ENCODE results near the gene TDRD12.
"Not testable (repeated sequence)": the region's sequence is repeated elsewhere in the genome, so short reads cannot be mapped to it uniquely, and the experiment has no call there.

TDRD12 gene

DNA sequence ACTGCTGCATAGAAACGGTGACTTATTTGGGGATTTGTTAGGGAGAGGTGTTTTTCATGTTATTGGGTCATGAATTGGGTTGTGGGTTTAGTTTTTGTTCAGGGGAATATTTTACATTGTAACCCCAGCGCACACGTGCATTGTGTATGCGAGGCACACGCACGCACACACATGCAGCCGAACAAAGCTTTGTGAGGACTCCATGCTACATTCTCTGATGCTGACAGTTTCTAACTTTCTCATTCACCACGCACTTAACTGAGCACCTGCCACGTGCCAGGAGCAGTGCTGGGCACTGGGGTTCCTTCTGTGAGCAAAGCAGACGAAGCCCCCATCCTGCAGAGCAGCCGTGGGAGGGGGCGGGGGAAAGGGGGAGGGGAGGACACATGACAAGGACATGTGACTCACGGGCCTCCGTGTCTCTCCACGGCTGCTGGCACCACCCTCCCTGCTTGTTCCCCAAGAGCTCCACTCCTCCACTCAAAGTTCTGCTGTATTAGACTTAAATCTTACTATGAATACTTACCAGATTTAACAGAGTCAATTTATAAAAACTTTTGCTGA lies 94.4 kb downstream of the TDRD12 start:
- DNase-seq, result no peak

DNA sequence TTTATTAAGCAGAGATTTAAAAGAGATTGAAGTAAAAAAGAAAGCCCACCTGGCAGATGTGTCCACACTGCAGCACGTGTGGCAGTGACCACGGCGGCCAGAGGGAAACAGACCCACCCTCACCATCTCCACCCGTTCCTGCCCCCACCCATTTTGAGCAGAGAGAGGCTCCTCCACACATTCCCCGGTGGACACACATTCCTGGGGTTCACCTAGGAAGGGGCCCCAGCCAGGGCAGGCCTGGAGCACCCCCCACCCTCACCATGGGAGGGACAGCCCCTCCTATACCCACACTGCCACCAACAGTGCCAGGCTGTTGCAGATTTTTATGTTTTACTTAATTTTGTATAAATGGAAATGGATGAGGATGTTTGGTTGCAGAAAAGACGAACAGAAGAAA lies 95.1 kb downstream of the TDRD12 start:
- DNase-seq, result no peak

DNA sequence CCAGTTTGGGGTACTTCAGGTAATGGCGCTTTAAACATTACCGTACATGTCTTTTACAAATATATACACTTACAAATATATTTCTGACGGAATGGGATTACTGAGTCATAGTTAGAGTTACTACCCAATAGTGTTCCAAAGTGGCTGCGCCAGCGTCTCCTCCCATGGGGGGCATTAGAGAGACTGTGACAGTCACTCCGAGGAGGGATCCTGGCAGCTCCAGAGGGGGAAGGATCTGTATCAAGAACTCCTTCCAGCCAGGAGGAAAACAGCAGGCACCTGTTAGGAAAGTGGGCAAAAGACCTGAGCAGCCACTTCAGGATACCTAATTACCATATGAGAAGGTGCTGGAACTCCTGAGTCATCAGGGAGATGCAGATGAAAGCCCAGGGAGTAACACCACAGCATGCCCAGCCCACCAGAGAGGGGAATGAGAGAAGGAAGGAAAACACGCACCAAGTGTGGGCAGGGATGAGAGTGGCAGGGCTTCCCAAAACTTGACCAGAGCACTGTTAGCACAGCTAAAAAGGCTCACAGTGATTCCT lies 97.1 kb downstream of the TDRD12 start:
- DNase-seq, result no peak

DNA sequence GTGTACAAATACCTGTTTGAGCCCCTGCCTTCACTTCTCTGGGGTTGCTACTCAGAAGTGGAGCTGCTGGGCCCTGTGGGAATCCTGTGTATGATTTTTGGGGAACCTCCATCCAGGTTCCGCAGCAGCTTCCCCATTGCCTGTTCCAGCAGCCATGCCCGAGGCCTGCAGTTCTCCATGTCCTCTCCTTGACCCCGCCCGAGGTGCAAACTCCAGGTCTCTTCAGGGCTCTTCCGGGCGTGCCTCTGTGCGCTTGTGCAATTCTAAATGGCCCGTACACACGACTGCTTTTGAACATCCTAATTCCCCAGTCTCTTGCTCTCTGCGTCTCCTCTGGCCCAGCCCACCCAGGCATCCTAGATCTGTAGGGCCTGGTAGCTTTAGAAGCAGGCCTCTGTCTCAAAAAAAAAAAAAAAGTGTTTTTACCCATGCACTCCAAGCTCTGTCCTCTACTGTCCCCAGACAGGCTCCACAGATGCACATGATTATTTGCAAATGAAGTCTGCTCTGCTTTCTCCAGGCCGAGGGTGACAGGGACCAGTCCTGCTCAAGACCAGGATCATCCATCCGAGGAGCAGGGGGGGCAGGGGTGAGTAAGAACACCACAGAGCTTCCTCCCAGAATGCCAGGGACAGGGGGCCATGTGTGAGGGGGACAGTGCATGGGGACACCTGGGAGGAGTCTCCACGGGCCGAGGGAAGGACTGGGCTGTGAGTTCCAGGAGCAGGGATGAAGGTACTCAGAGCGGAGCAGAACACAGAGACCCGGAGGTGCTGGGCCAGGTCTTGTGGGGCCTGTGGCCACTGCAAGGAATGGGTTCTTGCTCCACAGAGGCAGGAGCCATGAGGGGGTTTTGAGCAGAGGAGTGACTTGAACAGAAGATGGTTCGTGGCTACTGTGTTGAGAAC lies 98.3 kb downstream of the TDRD12 start:
- DNase-seq, result no peak

DNA sequence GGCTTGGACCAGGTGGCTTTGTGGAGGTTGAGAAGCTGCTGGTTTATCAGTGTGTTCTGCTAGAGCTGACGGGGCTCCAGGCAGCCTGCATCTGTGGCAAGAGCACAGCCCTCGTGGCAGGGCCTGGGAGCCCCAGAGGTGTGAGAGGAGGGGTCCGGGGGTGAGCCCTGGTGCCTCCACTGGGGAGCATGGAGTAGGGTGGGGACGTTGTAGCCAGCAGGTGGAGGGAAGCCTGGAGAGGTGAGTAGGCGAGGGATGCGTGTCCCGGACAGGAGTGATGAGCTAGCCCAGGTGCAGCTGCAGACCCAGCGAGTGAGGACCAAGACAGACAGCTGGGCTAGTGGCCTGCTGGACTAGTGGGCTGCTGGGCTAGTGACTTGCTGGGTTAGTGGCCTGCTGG lies 99.0 kb downstream of the TDRD12 start:
- no peak for DNase-seq

DNA sequence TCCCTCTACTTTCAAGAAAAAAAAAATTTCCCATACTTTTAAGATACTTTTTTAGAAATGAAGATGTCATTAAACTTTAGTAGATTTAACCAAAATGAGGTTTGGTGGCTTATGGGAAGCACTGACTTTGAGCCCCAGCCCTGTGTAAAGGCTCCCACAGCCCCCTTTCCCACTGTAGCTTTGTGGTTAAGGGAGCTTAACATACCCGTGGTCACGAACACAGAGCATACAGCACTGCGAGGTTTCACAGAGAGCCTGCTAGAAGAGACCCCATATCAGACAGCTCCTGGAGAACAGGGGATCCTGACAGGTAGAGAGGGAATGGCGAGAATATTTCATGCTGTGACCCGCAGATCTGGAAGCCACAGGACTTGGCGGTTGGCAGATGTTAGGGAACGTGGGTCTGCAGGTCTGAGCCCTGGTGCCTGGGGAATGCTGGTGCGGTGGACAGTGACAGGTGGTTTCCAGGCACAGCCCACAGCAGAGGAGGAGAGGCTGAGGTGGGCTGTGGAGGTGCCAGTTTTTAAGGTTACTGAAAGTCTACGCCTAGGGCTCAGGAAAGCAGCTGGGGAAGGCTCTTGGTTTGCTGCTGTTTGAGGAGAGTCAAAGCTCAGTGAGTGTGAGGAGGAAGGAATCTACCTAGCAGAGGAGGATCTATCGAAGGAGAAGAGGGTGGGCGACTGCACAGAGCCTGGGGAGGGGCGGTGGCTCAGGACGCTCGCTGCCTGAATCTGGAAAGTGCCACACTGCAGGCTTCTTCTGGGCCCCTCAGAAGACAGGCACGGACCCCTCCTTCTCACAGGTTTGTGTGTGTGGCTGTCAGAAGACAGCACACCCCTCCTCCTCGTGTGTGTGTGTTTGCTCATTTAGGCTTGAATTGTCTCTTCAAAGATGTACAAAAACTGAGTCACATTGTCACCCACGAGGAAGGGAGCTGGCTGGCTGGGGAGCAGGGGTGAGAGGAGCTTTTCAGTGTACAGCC lies 100.1 kb downstream of the TDRD12 start:
- DNase-seq, result no peak

DNA sequence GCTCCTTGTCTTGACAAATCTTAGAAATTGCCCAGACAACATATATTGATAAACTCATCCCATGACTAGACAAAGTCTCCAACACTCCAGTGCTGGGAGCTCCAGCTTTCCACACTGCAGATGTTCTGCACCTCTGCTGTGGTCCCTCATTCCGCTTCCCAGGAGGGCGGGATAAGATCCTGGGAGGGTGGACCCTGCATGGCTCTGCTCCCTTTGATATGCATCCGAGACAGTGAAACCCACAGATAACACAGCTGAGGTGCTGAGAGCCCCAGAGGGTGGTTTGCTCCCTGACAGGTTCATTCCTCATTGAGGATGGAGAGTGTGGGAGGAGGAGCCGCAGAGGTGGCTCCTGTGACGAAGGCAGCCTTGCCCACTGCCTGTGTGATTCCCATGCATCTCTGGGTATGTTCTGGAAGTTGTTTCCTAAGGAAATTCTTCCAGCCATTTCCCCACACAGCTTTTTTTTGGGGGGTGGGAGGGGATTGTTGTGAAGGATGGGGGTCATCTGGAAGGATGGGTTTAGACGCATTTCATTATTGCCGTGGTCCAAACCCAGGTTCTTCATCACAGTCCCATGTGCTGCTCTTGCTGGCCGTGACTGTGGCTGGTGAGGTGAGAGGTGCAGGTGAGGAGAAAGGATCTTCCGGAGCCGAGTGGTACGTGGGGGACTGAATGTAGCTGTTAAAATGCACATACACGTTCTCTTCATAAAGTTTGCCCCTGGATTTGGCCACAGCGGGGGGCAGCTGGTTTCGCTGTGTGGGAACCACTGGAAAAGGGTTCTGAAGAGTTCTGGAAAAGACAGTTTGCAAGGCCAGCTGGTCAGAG lies 103.6 kb downstream of the TDRD12 start:
- DNase-seq, result no peak

DNA sequence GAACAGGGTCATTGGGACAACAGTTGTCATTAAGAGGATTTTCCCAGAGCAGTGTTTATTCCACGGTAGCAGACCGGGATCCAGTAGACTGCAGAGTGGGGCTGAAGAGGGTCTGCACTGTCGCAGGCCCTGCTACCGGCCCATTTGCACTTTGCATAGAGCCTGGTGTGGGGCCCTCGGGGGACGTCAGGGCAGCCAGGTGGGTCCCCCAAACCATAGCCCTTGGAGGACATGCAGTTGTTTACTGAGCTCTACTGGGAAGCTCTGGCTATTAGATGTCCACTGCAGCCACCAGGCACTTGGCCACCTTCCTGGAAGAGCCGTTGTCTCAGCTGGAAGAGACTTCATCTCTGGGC lies 104.2 kb downstream of the TDRD12 start:
- no peak for DNase-seq

DNA sequence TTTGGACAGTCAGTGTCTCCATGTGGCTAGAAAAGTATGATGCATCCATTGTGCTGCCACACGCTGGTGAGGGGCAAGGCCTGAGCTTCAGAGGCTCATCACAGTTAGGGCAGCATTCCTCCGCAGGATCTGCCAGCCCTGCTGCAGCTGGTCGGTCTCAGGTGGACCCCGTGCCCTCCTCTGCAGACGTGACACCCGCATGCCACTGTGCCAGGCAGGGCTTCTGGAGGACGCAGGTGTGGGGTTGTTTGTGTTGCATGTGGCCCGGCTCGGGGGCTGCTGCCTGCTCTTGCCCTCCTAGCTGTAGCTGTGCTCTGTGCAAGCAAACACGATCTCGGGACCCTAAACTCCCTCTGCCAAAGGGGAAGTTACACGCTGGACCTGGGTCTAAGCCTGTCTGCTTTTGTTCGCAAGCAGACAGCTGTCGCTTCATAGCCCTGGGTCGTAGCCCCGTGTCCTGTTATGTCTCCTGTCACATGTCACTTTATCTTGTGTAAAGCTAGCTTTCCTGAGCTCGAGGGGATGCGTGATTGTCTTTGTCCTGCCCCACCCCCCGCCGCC lies 104.7 kb downstream of the TDRD12 start:
- no peak for DNase-seq

DNA sequence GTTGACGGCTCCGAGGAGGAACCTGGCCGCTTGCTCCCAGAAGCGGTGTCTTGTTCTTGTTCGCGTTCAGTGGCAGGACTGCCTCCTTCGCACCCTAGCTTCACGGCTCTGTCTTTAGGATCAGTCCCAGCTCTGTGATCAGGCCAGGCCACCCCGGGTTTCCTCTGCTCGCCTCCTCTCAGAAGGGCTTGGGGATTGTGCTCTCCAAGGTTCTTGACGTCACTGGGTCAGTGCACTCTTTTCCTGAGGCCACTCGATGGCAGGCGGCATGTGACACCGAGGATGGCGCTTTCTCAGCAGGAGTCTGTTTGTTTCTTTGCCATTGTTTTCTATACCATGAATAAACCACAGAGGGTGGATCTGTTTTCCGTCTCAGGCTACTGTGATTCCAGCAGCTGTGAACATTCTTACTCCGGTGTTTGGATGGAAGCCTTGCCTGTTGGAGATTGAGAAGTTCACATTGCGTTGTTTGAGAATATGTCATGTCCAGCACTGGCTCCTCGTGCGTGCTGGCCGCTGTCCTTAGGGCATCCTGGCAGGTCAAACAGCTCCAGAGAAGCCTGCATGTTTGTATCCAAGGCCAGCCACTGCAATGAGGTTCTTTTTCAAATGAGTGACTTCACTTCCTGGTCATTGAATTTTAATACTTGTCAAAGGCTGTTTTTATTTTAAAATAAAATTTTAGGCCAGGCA lies 105.5 kb downstream of the TDRD12 start:
- peak; percentile 31 for DNase-seq

DNA sequence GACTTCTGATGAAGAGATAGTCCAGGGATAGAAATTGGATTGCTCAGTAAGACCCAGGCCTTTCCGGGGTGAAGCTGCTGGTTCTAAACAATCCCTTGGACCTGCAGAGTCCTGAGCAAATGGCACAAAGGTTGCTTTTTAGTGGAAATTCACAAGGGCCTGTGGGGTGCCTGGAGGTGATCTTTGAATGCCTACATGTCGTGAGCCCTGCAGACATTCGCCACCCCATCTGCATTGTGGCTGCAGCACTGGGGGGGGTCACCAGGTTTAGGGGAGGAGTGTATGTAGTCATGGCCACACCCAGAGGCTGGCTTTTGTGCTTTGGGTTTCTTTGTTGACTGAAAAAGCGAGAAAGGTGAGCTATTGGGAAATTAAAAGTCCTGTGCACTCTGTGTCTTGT lies 108.6 kb downstream of the TDRD12 start:
- DNase-seq, result no peak

DNA sequence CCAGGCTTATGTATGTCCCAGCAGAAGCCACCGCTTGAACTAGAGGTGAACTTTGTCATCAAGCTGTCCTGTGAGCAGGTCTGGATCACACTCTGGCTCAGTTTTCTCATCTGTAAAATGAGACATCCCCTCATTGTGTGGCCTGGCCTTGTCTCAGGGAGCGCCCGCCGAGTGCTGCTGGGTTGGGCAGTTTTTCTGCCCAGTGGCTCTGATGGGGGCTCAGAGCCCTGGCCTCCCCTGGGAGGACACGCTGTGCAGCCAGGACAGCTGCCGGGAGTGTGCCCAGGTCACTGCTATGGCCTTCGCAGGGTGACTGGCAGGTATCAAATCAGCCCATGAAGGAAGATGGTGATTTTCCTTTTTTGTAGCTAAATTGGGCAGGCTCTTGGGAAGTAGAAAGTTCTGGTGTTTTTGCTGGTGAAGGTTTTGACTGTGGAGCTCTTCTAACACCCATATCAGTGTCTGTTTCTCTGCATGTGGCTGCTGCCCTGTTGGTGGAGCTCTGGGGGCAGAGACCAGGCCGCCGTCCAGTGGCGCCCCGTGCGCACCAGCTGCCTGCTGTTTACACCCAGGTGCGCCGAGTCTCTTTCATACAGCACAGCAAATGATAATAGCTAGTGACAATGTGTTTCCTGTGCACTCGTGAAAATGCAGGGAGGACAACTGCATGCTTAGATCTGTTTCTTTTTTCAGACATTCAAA lies 109.2 kb downstream of the TDRD12 start:
- peak; percentile 24 for DNase-seq

DNA sequence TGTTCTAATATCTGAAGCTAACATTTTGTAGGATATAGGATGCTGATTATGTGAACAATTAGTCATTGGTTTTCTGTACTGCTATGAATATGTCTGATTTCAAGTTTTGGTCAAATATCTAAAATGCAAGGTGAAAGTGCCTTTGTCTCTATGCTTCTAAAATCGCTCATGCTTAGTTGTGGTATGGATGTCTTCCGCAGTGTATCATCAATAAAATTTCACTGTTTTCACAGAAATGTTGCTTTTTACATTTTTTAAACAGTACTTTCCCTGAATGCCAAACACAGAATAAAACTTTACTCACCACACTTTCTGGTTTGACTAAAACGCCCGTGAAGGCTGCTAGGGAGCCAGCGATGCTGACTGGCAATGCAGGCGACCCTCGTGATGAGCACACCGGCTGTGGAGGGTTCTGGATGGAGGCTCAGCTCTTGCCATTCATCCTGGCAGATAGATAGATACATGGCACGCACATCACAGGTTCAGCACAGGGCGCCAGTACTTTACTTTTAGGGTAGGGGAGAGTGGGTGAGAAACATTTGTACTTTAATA lies 109.9 kb downstream of the TDRD12 start:
- no peak for DNase-seq

DNA sequence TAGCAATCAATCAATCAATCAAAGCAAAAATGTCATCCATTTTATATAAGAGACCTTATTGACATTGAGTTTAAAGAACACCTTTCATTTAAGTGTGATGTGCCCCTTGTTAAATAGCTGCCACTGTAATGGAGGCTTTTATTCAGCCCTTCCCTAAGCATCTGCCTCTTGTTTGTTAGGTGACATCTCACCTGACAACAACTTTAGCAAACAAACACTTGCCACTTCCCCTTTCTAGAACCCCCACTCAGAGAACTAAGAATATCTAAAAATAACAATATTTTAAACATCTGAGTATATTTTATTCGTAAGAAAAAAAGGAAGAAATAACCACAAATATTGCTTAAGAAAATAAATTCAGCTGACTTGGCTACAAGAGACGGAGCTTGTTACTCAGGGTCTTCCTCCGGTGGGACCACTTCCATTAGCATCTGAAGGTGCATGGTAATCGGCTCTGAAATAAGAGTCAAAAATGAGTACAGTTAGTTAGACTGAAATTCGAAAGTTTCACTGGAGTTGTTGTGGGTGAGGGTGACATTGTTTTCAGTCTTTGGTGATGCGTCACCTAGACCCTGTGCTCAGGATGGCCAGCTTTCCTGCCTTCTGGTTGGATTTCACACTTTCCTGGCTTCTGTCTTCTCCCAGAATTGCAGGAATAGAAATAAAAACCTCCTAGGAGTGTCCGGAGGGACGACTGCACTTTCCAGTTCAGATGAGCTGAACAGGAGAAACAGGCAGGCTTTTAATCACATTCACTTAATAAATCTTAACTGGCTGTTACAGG lies 110.9 kb downstream of the TDRD12 start:
- DNase-seq, result no peak

DNA sequence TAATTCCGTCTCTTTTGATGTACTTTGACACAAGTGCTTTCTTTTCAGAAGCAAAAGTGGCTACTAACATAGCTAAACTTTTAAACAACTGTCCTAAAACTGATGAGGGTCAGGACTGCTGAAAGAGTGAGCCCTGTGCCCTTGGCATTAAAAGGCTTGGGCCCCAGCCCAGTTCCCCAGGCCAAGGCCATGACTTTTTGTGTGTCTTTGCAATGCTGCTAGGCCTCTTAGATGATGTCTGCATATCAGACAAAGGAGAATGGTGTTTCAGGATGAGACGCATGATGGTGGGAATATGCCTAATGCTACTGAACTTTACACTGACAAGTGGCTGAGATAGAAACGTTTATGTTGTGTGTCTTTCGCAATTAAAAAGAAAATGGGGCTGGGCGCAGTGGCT lies 112.0 kb downstream of the TDRD12 start:
- DNase-seq, result no peak

DNA sequence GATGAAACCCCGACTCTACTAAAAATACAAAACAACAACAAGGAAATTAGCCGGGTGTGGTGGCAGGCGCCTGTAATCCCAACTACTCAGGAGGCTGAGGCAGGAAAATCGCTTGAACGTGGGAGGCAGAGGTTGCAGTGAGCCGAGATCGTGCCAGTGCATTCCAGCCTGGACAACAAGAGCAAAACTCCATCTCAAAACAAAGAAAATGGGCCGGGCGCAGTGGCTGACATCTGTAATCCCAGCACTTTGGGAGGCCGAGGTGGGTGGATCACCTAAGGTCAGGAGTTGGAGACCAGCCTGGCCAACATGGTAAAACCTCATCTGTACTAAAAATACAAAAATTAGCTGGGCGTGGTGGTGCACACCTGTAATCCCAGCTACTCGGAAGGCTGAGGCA lies 112.5 kb downstream of the TDRD12 start:
- DNase-seq, result not testable (repeated sequence)

DNA sequence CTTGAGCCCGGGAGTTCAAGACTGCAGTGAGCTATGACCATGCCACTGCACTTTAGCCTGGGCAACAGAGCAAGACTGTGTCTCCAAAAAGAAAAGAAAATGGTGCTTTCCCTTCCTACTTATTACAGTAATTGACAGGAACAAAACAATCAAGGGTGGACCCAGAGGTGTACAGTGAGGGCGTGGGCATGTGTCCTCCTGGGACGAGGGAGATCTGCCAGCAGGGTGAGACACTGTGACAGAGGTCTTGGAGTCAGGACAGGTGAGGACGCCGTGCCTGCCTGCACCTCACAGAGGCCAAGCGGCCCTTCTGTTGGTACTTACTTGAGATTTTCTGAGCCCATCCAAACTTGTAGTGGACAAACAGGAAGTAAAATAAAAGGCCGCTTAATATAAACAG lies 113.3 kb downstream of the TDRD12 start:
- DNase-seq, result not testable (repeated sequence)

DNA sequence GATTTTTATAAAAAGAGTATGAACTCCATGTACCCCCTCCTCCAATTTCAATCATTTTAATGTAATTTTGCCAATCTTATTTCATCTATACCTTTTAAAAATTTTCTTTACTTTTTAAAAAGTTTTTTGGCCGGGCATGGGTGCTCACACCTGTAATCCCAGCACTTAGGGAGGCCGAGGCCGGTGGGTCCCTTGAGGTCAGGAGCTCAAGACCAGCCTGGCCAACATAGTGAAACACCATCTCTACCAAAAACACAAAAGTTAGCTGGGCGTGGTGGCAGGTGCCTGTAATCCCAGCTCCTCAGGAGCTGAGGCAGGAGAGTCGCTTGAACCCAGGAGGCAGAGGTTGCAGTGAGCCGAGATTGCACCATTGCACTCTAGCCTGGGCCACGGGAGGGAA lies 113.8 kb downstream of the TDRD12 start:
- not testable (repeated sequence) for DNase-seq

DNA sequence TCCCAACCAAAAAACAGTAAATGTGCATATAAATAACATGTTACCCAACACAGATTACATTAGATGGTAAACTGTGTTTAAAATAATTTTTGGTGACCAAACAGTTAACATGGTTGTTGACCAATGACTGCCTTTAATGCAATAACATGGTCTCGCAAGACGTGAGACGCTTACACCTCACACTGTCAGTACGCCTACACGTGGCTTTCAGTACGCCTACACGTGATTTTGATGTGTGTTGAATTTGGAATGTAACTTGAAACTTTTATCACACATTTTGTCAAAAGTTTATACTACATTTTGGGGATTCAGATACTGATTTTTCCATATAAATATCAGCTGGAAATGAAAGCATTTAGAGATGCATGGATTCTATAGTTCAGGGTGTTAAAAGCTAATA lies 118.0 kb downstream of the TDRD12 start:
- no peak for DNase-seq
